ENCODE results near the gene TCN1. TPM values are rescaled to one million over a fixed set of nuclear protein-coding genes. Genes with fewer than 3 reads are reported as not detected.

The TCN1 gene
- polyA plus RNA-seq, 3 donors = not detected

DNA sequence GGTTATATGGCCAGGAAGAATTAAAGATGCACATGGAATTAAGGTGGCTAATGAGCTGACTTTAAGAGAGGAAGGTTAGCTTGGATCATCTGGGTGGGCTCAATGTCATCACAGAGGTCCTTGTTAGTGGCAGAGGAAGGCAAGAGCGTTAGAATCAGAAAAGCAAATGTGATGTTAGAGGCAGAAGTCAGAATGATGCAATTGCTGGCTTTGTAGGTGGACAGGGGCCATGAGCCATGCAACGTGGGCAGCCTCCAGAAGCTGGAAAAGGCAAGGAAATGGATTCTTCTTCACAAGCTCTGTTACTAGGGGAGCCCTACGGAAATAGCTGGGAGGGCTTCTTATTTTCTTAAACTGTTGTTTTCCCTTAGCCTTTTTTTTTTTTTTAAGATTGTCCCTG, 18.7 kb downstream of the TCN1 start:
- TF ChIP-seq CTCF (IDR thresholded peaks at IDR 0.05) = no peak
- Mint-ChIP-seq H3K27ac (no peak overlapping the region), H3K36me3 (no peaks in the 10 kb centered on the region), H3K4me3 (no peak overlapping the region), H3K27me3 (ENCODE audit: low read depth in 3 of 3) (peaks cover 0 to 1% (median 1%) of the 10 kb centered on the region in 3 donors), H3K4me1 (peaks cover 10% of the 10 kb centered on the region), H3K9me3 (peaks cover 0 to 3% (median 0%) of the 10 kb centered on the region in 7 donors)
- no peak overlapping the region for H3K4me2 ChIP-seq (replicated peaks; ENCODE audit: extremely low read depth, low read length, poor library complexity, severe bottlenecking)
- H3K79me2 ChIP-seq (ENCODE audit: insufficient read depth, low read length) = no peaks in the 10 kb centered on the region
- no peaks in the 10 kb centered on the region for H3K27me3 ChIP-seq (ENCODE audit: control insufficient read depth in 2 of 2, insufficient read depth in 2 of 2, low read length in 2 of 2)
- no peak overlapping the region for H3K4me3 ChIP-seq (replicated peaks in 1 of 3; ENCODE audit: low read depth in 2 of 3, low read length in 3 of 3)
- no peaks in the 10 kb centered on the region for H3K4me1 ChIP-seq (ENCODE audit: control insufficient read depth in 1 of 2, insufficient read depth in 2 of 2, low read length in 2 of 2)
- H4K20me1 ChIP-seq (ENCODE audit: insufficient read depth, low read length) = no peaks in the 10 kb centered on the region
- no peaks in the 10 kb centered on the region for H3K36me3 ChIP-seq (replicated peaks in 1 of 2; ENCODE audit: control insufficient read depth in 1 of 2, insufficient read depth in 2 of 2, low read length in 2 of 2)
- intact Hi-C loops (cut with micrococcal nuclease) = no loop called here
- no peak overlapping the region for H3K9ac ChIP-seq (ENCODE audit: insufficient read depth, low read length, poor library complexity, severe bottlenecking)
- no peak overlapping the region for H3K27ac ChIP-seq (ENCODE audit: low read depth in 1 of 2, low read length in 2 of 2)
- whole genome bisulfite sequencing (ENCODE audit: insufficient coverage) = 86% methylated on average over 2 of the region's 3 CpGs
- no peaks in the 10 kb centered on the region for H3K9me3 ChIP-seq (replicated peaks in 1 of 2; ENCODE audit: control insufficient read depth in 1 of 2, insufficient read depth in 1 of 2, low read length in 2 of 2)
- no peak for DNase-seq
- H2AFZ ChIP-seq (ENCODE audit: insufficient read depth, low read depth, low read length, poor library complexity, severe bottlenecking) = no peak overlapping the region

GRCh38 chr11:59846556-59846955, 19.7 kb downstream of the TCN1 start:
- Histone ChIP-seq H3K79me2 (ENCODE audit: insufficient read depth, low read length) (no peaks in the 10 kb centered on the region), H3K4me3 (replicated peaks in 1 of 3; ENCODE audit: low read depth in 2 of 3, low read length in 3 of 3) (no peak overlapping the region), H3K4me2 (replicated peaks; ENCODE audit: extremely low read depth, low read length, poor library complexity, severe bottlenecking) (no peak overlapping the region), H3K27ac (ENCODE audit: low read depth in 1 of 2, low read length in 2 of 2) (no peak overlapping the region), H3K27me3 (ENCODE audit: control insufficient read depth in 2 of 2, insufficient read depth in 2 of 2, low read length in 2 of 2) (no peaks in the 10 kb centered on the region), H3K36me3 (replicated peaks in 1 of 2; ENCODE audit: control insufficient read depth in 1 of 2, insufficient read depth in 2 of 2, low read length in 2 of 2) (no peaks in the 10 kb centered on the region), H3K4me1 (ENCODE audit: control insufficient read depth in 1 of 2, insufficient read depth in 2 of 2, low read length in 2 of 2) (no peaks in the 10 kb centered on the region), H4K20me1 (ENCODE audit: insufficient read depth, low read length) (no peaks in the 10 kb centered on the region), H2AFZ (ENCODE audit: insufficient read depth, low read depth, low read length, poor library complexity, severe bottlenecking) (no peak overlapping the region), H3K9me3 (replicated peaks in 1 of 2; ENCODE audit: control insufficient read depth in 1 of 2, insufficient read depth in 1 of 2, low read length in 2 of 2) (no peaks in the 10 kb centered on the region), H3K9ac (ENCODE audit: insufficient read depth, low read length, poor library complexity, severe bottlenecking) (no peak overlapping the region)
- WGBS (ENCODE audit: insufficient coverage) = no CpG with 5 or more reads among the region's 5 CpGs
- Mint-ChIP-seq H3K27me3 (ENCODE audit: low read depth in 3 of 3) (peaks cover 0 to 1% (median 1%) of the 10 kb centered on the region in 3 donors), H3K9me3 (no peaks in the 10 kb centered on the region), H3K36me3 (no peaks in the 10 kb centered on the region), H3K4me3 (no peak overlapping the region), H3K4me1 (peaks cover 10% of the 10 kb centered on the region), H3K27ac (peak overlapping the region in 1 of 7 donors; percentile 10)
- no peak for TF ChIP-seq CTCF (IDR thresholded peaks at IDR 0.05)
- no peak for DNase-seq
- intact Hi-C loops (cut with micrococcal nuclease) = no loop called here

Measured in CD14-positive monocyte (primary cell).